Measurements from ENCODE around the gene GALNT1.

GRCh38 chr18:35646449-35646848 lies 64.9 kb downstream of the GALNT1 start:
- no peak for TF ChIP-seq CTCF (optimal IDR thresholded peaks at IDR 0.05 in 1 of 3, IDR thresholded peaks at IDR 0.05 in 1 of 3, conservative IDR thresholded peaks at IDR 0.05 in 1 of 3; ENCODE audit: extremely low read depth in 1 of 3, insufficient read depth in 2 of 3, low read length in 3 of 3)
- no peak for TF ChIP-seq EZH2 (IDR thresholded peaks at IDR 0.05; ENCODE audit: low read length)

Data from keratinocyte (primary cell).